MM.1S (cell line): ENCODE results near the gene TPRG1.

Experiments
- DNase-seq: peaks from one replicate; pipeline ENCODE4 v3.0.0-alpha.2; 2015
- H2AFZ ChIP-seq: fragments of 300-600 bp; sonication (generic); 2 replicates; pipeline ENCODE4 v1.6.0; 2016; ENCODE audit warnings: antibody characterized with exemption, low read length
- H3F3A ChIP-seq: fragments of 300-600 bp; sonication (generic); 2 replicates; pipeline ENCODE4 v1.6.1; 2016; ENCODE audit warnings: mild to moderate bottlenecking, antibody characterized with exemption, low read length, moderate library complexity, mixed read lengths; ENCODE audit not compliant: insufficient read depth
- H3K27ac ChIP-seq: fragments of 300-600 bp; sonication (generic); 2 replicates; pipeline ENCODE4 v1.5.1; 2016; ENCODE audit warnings: mild to moderate bottlenecking, low read length
- H3K27me3 ChIP-seq: fragments of 300-600 bp; sonication (generic); replicated peaks from 2 replicates; pipeline ENCODE4 v1.6.0; 2016; ENCODE audit warnings: low read length; ENCODE audit not compliant: insufficient read depth
- H3K36me3 ChIP-seq: fragments of 300-600 bp; sonication (generic); replicated peaks from 2 replicates; pipeline ENCODE4 v1.6.1; 2016; ENCODE audit warnings: mild to moderate bottlenecking, low read length, mixed read lengths; ENCODE audit not compliant: insufficient read depth
- H3K4me1 ChIP-seq: fragments of 300-600 bp; sonication (generic); 2 replicates; pipeline ENCODE4 v1.6.1; 2016; ENCODE audit warnings: low read length, mixed read lengths
- H3K4me2 ChIP-seq: fragments of 300-600 bp; sonication (generic); 2 replicates; pipeline ENCODE4 v1.6.0; 2016; ENCODE audit warnings: low read depth, low read length
- H3K4me3 ChIP-seq: fragments of 300-600 bp; sonication (generic); 2 replicates; pipeline ENCODE4 v1.5.1; 2016; ENCODE audit warnings: low read length, mixed read lengths
- H3K79me2 ChIP-seq: fragments of 300-600 bp; sonication (generic); 2 replicates; pipeline ENCODE4 v1.6.1; 2016; ENCODE audit warnings: mixed run types, low read length, mixed read lengths
- H3K9ac ChIP-seq: fragments of 300-600 bp; sonication (generic); 2 replicates; pipeline ENCODE4 v1.6.1; 2016; ENCODE audit warnings: low read length, mixed read lengths
- H3K9me2 ChIP-seq: fragments of 300-600 bp; sonication (generic); replicated peaks from 2 replicates; pipeline ENCODE4 v1.6.1; 2016; ENCODE audit warnings: mild to moderate bottlenecking, low read length, mixed read lengths; ENCODE audit not compliant: insufficient read depth
- H3K9me3 ChIP-seq: fragments of 300-600 bp; sonication (generic); replicated peaks from 2 replicates; pipeline ENCODE4 v1.6.1; 2016; ENCODE audit warnings: mild to moderate bottlenecking, low read length, mixed read lengths; ENCODE audit not compliant: insufficient read depth
- H4K20me1 ChIP-seq: fragments of 300-600 bp; sonication (generic); 2 replicates; pipeline ENCODE4 v1.6.1; 2016; ENCODE audit warnings: mild to moderate bottlenecking, low read length, moderate library complexity, mixed read lengths; ENCODE audit not compliant: insufficient read depth
- EZH2 ChIP-seq: fragments of 300-600 bp; sonication (generic); optimal IDR thresholded peaks from 2 replicates; pipeline ENCODE3; 2017; ENCODE audit warnings: low read depth, mild to moderate bottlenecking, antibody characterized with exemption, low read length, mixed read lengths
- EZH2phosphoT487 ChIP-seq: fragments of 300-600 bp; sonication (generic); IDR thresholded peaks from 2 replicates; pipeline ENCODE4 v1.6.1; 2018; ENCODE audit warnings: antibody characterized with exemption, low read length
- TF ChIP-seq, protein P1 (sequence below): fragments of 300-600 bp; sonication (generic); IDR thresholded peaks from 2 replicates; pipeline ENCODE4 v1.5.1; 2016; ENCODE audit warnings: antibody characterized with exemption, low read length, mixed read lengths

Gene TPRG1

DNA sequence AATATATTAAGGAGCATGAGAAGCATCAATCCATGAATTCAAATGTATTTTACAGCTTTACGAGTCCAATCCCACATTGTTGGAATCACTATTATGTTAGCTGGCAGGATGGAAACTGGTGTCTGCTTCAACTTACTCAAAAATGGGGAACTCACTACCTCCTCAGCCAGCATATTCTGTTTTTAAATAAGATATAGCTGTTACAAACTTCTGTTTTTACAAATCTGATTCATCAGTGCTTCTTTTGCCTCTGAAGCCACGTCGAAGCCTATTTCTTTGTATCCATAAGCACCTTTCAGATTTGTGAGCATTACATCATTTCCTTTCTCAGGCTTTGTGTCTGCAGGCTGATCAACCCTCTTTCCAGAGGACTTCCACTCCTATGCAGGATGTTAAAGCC is 105.9 kb downstream of the TPRG1 start:
- DNase-seq, result no peak
- Histone ChIP-seq H3K79me2 (no peaks in the 10 kb centered on the region), H3K27ac (no peak overlapping the region), H3K9me3 (no peaks in the 10 kb centered on the region), H3K27me3 (no peaks in the 10 kb centered on the region), H3K4me3 (no peak overlapping the region), H3K9me2 (no peaks in the 10 kb centered on the region), H3F3A (no peaks in the 10 kb centered on the region), H3K4me2 (no peak overlapping the region), H2AFZ (no peak overlapping the region), H3K9ac (no peak overlapping the region), H3K36me3 (no peaks in the 10 kb centered on the region), H3K4me1 (no peaks in the 10 kb centered on the region), H4K20me1 (no peaks in the 10 kb centered on the region)
- TF ChIP-seq, protein P1, sequence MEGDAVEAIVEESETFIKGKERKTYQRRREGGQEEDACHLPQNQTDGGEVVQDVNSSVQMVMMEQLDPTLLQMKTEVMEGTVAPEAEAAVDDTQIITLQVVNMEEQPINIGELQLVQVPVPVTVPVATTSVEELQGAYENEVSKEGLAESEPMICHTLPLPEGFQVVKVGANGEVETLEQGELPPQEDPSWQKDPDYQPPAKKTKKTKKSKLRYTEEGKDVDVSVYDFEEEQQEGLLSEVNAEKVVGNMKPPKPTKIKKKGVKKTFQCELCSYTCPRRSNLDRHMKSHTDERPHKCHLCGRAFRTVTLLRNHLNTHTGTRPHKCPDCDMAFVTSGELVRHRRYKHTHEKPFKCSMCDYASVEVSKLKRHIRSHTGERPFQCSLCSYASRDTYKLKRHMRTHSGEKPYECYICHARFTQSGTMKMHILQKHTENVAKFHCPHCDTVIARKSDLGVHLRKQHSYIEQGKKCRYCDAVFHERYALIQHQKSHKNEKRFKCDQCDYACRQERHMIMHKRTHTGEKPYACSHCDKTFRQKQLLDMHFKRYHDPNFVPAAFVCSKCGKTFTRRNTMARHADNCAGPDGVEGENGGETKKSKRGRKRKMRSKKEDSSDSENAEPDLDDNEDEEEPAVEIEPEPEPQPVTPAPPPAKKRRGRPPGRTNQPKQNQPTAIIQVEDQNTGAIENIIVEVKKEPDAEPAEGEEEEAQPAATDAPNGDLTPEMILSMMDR, result no peak
- TF ChIP-seq EZH2, result no peak
- no peak for TF ChIP-seq EZH2phosphoT487

DNA sequence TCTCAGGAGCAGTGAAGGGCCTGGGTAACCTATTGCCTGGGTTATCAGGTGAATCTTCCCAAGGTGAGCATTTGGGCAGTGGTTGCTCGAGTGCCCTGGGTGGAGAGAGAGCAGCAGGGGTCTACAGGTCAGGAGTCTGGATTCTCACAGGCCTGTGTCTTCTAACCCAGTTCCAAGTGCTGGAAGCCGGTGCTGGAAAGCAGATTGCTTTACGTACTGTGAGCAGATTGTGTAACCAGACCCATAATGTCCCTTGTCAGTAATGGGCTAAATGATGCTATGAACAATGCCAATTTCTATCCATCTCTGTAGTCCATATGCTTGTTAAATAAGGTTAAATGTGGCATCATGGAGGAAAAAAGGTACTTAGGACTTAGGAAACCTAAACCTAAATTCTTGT is 106.5 kb downstream of the TPRG1 start:
- H2AFZ ChIP-seq, result no peak overlapping the region

DNA sequence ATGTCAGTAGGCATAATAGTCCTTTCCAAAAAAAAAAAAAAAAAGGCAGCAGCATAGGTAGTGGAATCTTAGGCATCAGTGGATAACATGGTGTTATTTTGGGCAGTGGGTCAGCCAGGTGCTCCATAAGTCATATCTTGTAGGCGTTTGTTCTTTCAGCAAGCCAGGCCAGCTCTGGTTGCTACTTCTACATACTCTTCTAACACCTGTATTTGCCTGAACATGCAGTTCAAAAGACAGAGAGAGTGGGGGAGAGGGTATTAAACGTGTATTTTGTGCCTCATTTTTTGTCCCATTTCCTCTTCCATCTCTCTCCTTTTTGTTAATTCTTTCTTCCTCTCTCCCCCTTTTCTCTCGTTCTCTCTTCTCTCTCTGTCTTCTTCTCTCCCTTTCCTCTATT is 110.4 kb downstream of the TPRG1 start:
- DNase-seq, result no peak
- Histone ChIP-seq H3K27ac (no peak overlapping the region), H3K4me1 (peaks cover 15% of the 10 kb centered on the region), H4K20me1 (no peaks in the 10 kb centered on the region), H3K79me2 (no peaks in the 10 kb centered on the region), H3K9me3 (no peaks in the 10 kb centered on the region), H3K4me3 (no peak overlapping the region), H3K4me2 (no peak overlapping the region), H3F3A (0 out of 2 replicates have a peak, but pooled peaks cover 3% of the 10 kb centered on the region), H3K9me2 (no peaks in the 10 kb centered on the region), H2AFZ (no peak overlapping the region), H3K9ac (no peak overlapping the region), H3K27me3 (no peaks in the 10 kb centered on the region), H3K36me3 (no peaks in the 10 kb centered on the region)
- TF ChIP-seq EZH2phosphoT487, result no peak
- TF ChIP-seq, protein P1, result no peak
- no peak for TF ChIP-seq EZH2

More for the DNA sequence above, 106.5 kb downstream of the TPRG1 start:
- no peaks in the 10 kb centered on the region for H3K36me3 ChIP-seq
- H3K4me2 ChIP-seq, result no peak overlapping the region
- no peaks in the 10 kb centered on the region for H3K4me1 ChIP-seq
- no peak overlapping the region for H3K27ac ChIP-seq
- no peaks in the 10 kb centered on the region for H3K27me3 ChIP-seq
- no peaks in the 10 kb centered on the region for H3K9me2 ChIP-seq
- H3K79me2 ChIP-seq, result no peaks in the 10 kb centered on the region
- TF ChIP-seq, protein P1, result no peak
- no peak for TF ChIP-seq EZH2
- TF ChIP-seq EZH2phosphoT487, result no peak
- H3K9ac ChIP-seq, result no peak overlapping the region
- no peak overlapping the region for H3K4me3 ChIP-seq
- H4K20me1 ChIP-seq, result no peaks in the 10 kb centered on the region
- DNase-seq, result no peak
- no peaks in the 10 kb centered on the region for H3K9me3 ChIP-seq
- H3F3A ChIP-seq, result no peaks in the 10 kb centered on the region
